NCI-H2227 (cell line): Measurements from ENCODE around the gene PPFIA2.
"Not testable (repeated sequence)": the region's sequence is repeated elsewhere in the genome, so short reads cannot be mapped to it uniquely, and the experiment has no call there.

Experiments used
- DNase-seq: peaks from one replicate; lab custom pipeline; 2025; ENCODE audit not compliant: unreplicated experiment; lab: John Stamatoyannopoulos, UW

The PPFIA2 gene

GRCh38 chr12:81212996-81213696 is 546.0 kb downstream of the PPFIA2 start:
- DNase-seq, result no peak

- no peak for DNase-seq
These were observed 547.8 kb downstream of the PPFIA2 start for GRCh38 chr12:81211306-81211705.

DNA sequence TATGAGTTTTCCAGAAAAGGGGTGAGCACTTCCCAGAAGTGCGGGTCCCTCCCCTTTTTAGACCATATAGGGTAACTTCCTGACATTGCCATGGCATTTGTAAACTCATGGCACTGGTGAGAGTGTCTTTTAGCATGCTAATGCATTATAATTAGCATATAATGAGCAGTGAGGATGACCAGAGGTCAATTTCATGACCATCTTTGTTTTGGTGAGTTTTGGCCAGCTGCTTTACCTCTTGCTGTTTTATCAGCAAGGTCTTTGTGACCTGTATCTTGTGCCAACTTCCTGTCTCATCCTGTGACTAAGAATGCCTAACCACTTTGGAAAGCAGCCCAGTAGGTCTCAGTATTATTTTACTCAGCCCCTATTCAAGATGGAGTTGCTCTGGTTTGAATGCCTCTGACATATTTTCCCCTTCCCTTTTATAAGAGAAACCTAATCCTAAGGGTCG is 549.4 kb downstream of the PPFIA2 start:
- DNase-seq, result not testable (repeated sequence)

GRCh38 chr12:81209012-81209411 is 550.1 kb downstream of the PPFIA2 start:
- no peak for DNase-seq

- peak; percentile 64 for DNase-seq
These were observed 550.8 kb downstream of the PPFIA2 start for GRCh38 chr12:81208187-81208911.
